ENCODE results near the gene DUSP12.

The DUSP12 gene

DNA sequence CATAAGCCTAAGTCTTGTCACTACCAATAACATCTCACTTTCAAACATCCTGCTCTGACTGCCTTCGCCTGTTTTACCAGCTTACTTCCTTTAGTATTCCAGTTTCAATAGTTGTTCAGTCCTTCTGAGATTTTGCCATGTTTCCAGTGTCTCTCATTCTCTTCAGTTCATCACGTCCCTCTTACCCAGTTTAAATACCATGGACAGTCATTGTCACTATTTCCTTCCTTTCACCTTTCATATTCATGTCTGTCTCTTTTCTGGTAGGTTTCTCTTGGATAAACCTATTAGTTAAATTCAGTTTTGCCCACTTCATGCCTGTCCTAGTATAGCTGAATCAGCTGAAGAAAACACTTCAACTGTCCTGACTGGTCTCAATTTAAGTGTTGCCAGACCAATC lies 22.4 kb downstream of the DUSP12 start:
- no peak for DNase-seq

DNA sequence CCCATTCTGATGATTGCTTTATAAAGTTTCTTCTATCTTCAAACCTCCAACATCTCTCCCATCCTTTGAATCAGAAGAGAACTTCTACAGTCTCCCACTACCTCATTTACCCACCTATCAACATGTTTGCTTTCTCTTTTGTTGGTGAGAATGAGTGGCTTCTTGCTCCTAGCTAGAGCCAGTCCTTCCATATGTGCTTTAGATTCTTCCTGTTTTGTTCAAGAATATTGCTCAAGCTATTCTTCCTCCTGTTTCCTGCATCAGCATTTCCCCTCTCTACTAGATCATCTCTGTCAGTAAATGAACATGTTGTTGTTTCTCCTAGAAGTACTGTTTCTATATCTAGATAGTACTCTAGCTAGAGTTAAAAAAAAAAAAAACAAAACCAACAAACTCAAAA lies 22.8 kb downstream of the DUSP12 start:
- DNase-seq: peak; percentile 65

DNA sequence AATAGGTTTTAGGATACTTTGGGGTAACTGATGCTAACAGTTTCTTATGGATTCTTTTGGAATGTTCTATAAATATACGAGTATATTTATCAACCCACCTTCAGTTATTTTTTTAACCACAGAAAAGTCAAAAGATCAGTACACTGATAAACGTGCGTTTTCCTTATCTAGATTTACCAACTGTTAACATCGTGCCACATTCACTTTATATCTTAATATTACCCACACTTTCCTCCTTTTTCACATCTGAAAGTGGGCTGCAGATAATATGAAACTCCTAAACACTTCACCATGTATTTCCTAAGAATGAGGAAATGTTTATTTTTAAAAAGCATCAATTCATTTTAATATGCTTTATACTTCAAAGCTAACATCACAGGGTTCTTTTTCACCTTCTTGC lies 24.2 kb downstream of the DUSP12 start:
- DNase-seq: no peak

DNA sequence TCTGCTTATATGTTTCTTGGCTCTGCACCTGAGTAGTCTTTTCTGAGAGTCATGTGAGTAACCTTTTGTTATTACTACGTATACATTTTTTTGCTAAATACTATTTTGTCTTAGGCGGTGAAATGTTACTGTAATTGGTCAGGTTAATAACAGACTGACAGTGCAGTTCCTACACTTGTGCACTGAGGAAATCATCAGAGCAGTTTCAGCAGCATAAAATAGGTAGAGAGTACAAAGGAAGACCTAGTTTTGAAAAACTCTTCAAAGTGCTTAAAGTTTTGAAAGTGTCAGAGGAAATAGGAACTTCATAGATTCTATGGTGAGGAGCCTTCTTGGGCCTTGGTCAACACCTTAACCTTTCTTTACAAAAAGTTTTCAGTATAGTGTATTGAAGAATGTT lies 27.7 kb downstream of the DUSP12 start:
- no peak for DNase-seq

DNA sequence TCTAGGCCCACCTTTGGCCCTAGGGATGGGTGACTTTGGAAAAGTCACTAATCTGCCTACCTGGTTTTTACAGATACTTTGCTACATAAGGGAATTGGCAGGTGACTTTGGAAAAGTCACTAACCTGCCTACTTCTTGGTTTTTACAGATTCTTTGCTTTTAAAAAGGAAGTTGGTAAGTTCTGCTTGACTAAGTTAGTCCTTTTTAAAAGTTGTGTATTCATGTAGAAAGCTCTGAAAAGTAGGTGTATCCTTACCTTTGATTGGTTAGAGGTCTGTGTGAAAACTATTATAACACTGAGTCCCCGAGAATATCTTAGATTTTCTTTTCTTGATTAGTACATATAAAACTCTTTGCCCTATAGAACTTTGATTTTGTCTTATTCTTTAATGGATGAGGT lies 28.9 kb downstream of the DUSP12 start:
- no peak for DNase-seq

DNA sequence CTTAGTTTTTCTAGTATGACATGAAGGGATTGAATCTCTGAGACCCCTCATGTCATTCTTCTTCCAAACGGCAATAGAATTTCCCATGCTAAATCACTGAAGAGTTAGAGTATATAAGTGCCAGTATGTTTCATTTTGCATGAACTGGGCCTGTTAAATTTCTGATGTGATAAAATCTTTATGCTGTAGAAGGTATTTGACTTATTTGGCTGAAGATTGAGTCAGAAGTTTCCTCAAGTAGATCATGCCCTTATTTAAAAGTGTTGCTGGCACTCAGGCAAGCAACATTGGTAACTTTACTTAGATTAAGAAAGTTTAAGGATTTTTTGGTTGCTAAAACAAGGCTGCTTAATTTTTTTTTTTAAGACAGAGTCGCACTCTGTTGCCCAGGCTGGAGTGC lies 29.8 kb downstream of the DUSP12 start:
- DNase-seq: no peak

DNA sequence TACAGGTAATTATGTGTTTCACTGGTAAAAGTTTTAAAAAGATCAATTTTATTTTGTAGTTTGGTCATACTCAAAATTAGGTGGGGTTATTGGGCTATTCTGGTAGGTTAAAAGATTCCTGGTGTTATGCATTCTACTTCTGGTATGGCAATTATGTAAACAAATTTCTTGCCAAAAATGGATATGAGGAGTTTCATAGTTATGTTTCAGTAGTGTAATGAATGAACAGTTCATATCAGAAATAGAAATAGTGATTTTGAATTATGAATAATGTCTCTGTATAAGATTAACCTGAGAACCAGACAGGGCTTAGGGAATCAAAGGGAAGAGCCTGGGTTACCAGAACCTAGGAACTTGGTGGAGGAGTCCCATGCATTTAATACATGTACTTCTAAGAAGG lies 32.4 kb downstream of the DUSP12 start:
- no peak for DNase-seq

DNA sequence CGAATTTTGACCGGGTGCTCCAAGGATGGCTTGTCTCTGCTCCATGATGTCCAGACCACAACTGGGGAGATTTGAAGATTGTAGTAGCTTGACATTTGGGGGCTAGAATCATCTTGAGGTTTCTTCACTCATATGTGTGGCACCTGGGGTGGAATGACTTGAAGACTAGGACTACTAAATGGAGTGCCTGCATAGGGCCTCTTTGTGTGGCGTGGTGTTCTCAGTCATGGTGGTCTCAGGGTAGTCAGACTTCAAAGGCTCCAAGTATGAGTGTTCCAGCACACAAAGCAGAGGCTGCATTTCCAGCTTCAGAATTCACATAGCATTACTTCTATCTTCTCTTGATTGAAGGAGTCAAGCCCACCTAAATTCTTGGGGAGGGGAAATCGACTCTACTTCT lies 33.3 kb downstream of the DUSP12 start:
- DNase-seq: no peak

DNA sequence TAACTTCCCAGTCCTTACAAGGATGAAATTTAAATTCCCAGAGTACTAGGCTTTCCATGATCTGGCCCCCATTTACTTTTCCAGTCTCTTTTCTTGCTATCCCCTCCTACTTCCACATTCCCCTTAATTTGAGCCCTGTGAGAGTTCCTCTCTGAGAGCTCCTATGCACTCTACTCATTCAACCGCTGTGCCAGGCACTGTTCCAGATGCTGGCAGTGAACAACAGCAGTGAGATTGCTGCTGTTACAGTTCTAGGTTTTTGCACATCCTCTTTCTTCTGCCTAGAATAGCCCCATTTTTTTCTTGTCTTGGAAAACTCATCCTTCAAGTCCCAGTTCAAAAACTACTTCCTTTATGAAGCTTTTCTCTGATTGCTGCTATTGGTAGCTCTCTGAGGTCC lies 35.4 kb downstream of the DUSP12 start:
- DNase-seq: peak; percentile 11

DNA sequence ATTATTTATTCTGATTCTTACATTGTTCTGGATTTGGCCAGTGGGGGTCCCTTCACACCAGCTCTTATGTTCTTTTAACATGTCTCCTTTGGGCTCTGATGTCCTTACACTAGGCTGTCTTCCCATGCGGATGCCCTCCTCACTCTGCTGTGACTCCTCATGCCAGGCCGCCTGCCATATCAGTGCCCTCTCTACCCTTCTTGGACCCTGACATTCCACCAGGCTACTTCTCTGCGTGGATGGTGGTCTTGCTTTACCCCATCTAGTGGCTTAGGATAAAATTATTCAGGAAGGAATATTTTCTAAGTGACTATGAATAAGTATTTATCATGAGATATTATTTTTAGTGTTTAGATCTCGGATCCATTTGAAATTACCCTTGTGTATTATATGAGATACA lies 37.8 kb downstream of the DUSP12 start:
- DNase-seq: no peak

DNA sequence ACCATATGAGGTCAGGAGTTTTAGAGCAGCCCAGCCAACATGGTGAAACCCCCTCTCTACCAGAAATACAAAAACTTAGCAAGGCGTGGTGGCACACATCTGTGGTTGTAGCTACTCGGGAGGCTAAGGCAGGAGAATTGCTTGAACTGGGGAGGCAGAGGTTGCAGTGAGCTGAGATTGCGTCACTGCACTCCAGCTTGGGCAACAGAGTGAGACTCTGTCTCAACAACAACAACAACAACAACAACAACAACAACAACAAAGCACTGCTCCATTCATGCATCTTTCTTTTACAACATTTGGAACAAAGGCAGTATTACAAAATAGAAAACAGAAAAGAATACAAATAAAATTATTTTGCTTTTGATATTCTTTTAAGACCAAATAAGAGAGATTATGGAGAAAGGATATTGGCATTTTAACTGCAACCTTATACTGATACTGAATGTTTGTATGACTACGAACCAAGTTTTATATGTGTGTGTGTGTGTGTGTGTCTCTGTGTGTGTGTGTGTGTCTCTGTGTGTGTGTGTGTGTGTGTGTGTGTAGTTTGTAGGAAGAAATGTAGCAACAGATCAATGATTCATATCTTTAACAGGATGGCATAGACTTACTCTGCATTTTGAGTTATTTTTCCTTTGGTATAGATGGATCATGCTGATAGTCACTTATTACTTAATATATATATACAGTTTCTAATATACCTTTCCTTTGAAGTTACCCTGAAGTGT lies 41.2 kb downstream of the DUSP12 start:
- no peak for DNase-seq

DNA sequence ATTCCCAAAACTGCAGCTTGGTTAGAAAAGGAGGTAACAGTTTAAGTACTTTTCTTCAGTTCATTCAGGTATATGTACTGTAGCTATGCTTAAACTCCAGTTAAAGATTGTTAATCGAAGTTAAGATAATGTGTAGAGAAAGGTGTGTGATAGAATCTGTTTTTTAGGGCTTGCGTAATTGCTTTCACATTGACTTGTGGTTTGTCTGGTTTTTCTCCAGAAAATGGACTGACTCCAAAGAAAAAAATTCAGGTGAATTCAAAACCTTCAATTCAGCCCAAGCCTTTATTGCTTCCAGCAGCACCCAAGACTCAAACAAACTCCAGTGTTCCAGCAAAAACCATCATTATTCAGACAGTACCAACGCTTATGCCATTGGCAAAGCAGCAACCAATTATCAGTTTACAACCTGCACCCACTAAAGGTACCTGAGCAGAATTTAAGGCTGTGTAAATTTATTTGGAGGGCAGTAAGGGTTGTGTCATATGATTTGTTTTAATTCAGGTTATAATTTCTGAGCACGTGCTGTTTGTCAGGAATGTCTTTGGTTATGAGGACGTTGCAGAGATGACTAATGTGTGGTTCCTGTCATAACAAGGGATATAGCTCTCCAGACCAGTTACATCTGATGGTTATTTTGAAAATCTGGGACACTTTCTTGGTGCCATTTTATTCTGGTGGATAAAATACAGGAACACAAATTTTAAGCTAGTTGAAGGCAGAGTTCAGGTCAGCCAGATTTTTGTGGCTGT lies 42.5 kb downstream of the DUSP12 start:
- no peak for DNase-seq

DNA sequence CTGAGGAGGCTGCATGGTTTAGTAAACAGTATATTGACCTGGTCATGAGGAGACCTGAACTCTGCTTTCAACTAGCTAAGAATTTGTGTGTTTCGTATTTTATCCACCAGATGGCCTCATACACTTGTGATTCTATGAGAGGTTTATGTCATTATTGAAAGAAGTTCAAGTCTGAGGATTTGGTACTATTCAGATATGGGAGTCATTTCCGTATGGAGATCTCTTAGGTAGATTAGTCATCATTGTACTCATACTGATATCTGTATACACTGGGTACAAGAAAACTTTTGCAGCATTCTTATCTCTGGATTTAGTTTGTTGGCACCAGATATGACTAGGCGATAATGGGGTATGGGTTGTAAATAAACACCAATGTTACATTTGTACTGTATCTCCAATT lies 43.2 kb downstream of the DUSP12 start:
- peak; percentile 80 for DNase-seq

DNA sequence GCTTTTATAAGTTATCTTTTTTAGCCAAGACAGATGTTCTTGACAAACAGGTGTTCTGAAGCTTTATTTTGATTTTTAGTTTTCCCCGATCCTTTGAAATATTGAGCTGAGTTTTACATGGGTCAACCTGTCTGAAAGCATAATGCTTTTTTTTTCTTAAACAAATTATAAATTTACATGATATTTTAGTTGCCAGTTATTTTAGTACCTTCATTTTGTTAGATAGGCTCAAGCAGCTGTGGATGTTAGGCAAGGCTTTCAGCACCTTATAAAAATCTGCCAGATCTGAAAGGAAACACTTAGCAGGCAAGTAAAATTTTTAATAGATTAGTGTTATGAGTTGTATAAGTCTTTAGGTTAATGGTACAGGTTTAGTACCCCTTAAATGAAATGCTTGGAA lies 50.2 kb downstream of the DUSP12 start:
- DNase-seq: no peak

DNA sequence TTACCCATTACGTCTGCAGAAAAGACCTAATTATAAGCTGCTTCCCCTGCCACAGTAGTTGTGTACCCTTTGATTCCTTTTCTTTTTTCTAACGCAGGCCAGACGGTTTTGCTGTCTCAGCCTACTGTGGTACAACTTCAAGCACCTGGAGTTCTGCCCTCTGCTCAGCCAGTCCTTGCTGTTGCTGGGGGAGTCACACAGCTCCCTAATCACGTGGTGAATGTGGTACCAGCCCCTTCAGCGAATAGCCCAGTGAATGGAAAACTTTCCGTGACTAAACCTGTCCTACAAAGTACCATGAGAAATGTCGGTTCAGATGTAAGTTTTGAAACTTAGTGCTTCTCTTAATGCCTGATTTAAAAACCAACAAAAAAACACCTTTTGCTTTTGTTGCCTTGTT lies 52.4 kb downstream of the DUSP12 start:
- no peak for DNase-seq

DNA sequence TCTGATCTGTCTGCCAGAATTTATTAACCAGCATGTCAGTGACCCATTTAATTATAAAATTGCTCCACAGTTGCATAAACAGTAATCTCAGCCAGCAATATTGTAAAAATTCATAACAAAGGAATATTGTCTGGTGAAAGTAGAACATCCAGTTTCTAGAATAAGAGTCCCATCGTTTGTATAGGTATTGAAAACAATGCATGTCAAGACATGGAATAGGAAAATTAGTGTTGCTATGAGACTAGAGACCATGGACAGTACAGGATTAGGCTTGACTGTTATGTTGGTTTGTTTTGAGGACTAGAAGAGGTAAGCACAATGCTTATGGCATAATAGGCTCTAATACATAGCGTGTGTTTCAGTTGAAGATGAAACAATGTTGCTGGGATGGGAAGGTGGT lies 53.6 kb downstream of the DUSP12 start:
- DNase-seq: no peak

DNA sequence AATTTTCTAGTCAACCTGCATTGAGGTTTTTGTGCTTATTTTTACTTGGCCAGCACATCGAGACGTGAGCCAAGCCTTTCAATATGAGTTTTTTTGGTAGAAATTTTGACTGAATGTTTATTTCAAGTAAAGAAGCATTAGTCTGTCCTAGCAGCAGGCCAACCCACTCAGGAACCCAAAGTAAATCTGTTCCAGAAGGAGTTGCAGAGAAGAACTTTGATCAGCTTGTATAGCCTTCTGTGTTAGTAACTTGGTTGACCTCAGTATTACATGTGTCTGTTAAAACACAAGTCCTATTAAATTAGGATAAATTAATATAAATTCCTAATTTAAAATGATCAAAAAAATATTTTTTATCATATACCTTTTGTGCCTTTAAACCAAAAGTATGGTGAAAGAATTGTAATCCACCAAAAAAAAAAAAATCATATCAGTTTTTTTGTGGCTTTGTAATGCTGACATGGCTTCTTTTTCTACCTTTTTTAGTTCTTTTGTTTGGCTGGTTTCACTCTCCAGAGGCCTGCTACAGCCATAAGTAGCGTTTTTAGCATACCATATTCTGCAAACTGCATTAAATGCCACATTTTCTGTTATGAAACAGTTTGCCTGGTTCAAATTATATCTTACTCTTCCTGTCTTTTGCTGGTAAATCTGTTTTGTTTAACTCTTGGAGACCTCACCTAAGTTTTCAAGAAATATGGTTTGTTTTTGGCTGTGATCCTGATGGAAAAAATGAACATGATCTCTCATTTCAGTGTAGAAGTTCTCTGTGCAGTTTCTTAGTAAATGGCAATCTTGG lies 56.0 kb downstream of the DUSP12 start:
- peak; percentile 66 for DNase-seq
